ENCODE results near the gene ZSCAN26.
"Not testable (repeated sequence)": the region's sequence is repeated elsewhere in the genome, so short reads cannot be mapped to it uniquely, and the experiment has no call there.

Gene ZSCAN26

GRCh38 chr6:28258877-28259777 lies 7.8 kb upstream of the ZSCAN26 start, which contains the start of gene NKAPL:
Gene NKAPL, plus strand, starts transcription at chr6:28259297. Its CDS starts 75 bp downstream, at chr6:28259372.
- DNase-seq: no peak

- DNase-seq: no peak
These were observed 3.0 kb upstream of the ZSCAN26 start for GRCh38 chr6:28263922-28264321.

- no peak for DNase-seq
These were observed 2.0 kb upstream of the ZSCAN26 start for GRCh38 chr6:28264834-28265401.

GRCh38 chr6:28266563-28266961 lies 381 bp upstream of the ZSCAN26 start:
- DNase-seq: no peak

DNA sequence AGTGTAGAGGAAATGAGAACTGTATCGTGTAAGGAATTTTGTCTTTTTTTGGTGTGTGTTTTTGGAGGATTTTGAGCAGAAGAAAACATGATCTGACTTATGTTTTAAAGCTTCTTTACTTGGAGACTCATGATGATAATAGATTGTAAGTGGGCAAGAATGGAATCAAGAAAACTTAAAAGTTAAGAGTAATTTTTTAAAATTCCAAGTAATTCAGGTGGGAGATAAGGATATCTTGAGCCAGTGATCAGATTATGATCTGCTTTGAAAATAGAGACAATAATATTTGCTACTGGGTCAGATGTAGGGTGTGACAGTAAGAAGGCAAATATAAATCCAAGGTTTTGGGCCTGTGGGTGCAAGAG lies 734 bp downstream of the ZSCAN26 start:
- DNase-seq: no peak

GRCh38 chr6:28269492-28269891 lies 2.5 kb downstream of the ZSCAN26 start:
- DNase-seq: no peak

DNA sequence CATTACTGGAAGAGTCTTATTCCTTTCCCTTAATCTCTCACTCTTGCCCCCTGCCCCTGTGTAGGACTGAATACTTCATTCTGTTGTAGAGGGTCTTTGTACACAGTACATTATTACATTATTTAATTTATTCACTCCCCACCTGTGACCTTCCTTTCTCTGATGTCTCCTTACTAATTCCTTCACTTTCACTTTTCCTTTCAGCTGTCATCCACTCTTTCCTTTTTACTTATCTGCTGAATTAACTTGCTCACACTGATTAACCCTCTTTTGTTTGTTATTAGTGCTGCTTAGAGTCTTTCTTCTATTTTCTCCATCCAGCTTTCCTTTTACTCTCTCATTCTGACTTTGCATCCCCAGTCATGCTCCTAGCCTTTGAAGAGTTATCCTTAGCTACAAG lies 7.9 kb downstream of the ZSCAN26 start:
- no peak for DNase-seq

DNA sequence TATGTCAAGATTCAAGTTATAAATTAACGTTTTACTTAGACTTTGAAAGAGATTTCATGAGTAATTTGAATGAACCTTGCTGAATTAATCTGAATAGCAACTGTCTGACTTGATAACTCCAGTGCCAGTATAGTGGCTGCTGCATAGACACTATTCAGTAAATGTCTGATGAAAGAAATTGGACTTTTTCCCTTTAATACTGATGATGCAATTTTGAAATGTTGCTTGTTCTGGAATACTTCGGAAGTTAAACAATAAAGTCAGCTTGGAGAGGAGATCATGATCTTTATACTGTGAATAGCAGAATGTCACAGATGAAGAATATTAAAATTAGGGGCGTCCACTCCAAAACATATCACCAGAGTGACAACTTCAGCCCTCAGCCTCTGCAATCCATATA lies 10.8 kb downstream of the ZSCAN26 start:
- no peak for DNase-seq

DNA sequence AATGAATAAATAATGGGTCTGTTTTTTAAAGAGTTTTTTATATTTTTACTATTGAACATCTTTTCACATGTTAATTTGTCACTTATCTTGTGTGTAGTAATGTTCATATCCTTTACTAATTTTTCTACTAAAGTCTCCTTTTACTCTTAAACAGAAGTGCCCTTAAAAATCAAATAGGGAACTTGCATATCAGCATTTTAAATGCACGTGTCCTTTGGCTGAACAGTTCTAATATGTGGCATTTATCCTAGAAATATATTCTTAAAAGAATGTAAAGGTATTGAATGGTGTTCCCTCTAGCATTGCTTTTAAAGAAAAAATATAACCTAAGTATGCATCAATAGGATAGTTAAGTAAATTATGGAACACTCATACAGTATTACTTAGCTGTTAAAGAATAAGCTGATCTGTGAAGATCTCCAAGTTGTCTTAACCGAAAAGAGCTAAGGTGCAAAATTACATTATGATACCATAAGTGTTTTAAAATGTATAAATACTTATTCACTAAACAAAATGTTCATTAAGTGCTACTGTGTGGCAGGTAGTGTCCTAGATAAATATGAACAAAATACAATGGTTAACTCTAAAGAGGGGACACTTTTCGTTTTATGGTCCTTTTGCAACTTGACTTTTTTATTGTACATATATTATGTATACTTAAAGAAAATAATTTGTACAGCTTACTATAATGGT lies 13.8 kb downstream of the ZSCAN26 start:
- DNase-seq: no peak

GRCh38 chr6:28281288-28282064 lies 14.5 kb downstream of the ZSCAN26 start, which contains the start of gene PGBD1:
Gene PGBD1, plus strand, starts transcription at chr6:28281572. Its CDS starts 2,242 bp downstream, at chr6:28283814.
- DNase-seq: peak; percentile 60

DNA sequence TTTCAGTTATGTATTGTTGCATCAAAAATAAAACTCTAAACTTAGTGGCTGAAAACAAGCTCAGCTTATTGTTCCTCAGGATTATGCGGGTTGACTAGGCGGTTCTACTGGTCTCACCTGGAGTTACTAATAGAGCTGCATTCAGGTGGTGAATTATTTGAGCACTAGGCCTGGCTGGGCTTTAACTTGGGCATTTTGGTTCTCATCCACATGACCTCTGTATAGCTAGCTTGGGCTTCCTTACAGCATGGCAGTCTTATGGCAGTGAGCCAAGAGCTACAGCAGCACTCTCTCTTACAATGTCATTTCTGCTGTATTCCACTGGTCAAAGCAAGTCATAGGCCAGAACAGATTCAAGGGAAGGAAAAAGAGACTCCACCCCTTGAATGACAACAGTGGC lies 16.0 kb downstream of the ZSCAN26 start:
- no peak for DNase-seq

- no peak for DNase-seq
These were observed 24.6 kb downstream of the ZSCAN26 start for GRCh38 chr6:28291573-28291972.

DNA sequence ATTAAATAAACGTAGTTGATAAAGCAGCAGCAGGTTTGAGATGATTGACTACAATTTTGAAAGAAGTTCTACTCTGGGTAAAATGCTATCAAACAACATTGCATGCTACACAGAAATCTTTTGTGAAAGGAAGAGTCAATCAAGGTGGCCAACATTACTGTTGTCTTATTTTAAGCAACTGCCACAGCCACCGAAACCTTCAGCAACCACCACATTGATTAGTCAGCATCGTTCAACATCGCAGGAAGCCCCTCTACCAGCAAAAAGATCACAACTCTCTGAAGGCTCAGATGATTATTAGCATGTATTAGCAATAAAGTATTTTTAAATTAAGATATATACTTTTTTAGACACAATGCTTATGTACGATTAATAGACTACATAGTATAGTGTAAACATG lies 28.4 kb downstream of the ZSCAN26 start:
- DNase-seq: no peak

DNA sequence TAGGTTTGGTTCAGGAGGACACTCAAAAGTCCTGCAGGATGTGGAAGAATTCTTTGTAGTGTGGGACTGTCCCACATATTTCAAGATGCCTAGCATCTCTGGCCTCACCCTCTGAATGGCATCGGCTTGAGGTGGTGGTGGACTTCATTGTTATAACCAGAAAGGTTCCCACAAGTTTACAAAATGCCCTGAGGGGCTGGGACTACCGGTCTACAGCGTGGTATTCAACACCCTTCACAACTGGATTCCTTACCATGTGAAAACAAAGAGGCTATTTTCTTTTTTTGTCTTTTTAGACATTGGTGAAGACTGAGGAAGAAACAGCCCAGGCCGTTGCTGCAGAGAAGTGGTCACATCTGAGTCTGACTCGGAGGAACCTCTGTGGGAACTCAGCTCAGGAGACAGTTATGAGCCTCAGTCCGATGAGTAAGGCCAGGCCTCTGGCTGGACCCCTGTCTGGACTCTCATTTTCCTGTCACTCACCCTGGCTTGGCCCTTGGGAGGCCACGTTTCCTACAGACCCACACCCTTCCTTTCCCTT lies 29.6 kb downstream of the ZSCAN26 start:
- no peak for DNase-seq

GRCh38 chr6:28303570-28303969 lies 36.6 kb downstream of the ZSCAN26 start:
- DNase-seq: no peak

- not testable (repeated sequence) for DNase-seq
These were observed 39.4 kb downstream of the ZSCAN26 start for GRCh38 chr6:28306363-28306762.

- DNase-seq: no peak
These were observed 44.3 kb downstream of the ZSCAN26 start for GRCh38 chr6:28311139-28311823.

DNA sequence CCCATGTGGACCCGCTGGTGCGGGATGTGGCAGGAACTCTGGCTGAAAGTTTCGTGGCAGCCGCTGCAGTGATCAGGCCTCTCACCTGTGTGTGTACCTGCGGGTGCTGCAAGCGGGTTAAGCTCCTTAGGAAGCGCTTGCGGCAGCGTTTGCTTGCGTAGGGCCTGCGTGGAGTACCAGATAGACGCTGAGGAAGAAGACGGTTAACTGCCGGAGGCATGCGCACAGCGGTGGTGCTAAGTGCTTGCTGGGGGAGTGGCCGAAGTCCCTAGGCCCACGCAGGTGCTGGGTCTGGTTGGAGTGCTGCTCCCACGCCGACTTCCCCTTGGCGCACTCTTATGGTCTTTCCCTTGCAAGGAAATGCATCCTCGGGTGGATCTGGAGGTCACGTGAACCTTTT lies 46.0 kb downstream of the ZSCAN26 start:
- no peak for DNase-seq

DNA sequence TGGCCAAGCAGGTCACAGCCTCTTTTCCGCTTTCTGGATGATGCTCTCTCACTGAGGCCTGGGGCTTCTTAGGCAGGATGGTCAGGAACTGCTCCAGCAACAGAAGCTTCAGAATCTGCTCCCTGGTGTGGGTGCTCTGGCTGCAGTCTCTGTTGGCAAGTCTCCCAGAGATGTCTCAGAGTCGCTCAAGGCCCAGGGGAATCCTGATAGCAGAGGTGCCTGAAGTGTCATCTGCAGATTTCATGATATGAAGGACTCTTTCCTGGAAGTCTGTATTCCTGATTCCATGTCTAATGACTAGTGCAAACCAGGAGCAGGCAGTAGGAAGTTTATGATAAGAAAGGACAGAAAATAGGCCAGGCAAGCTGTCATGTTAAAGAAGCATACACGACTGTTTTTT lies 48.7 kb downstream of the ZSCAN26 start:
- no peak for DNase-seq

GRCh38 chr6:28317866-28318265 lies 50.9 kb downstream of the ZSCAN26 start:
- not testable (repeated sequence) for DNase-seq

DNA sequence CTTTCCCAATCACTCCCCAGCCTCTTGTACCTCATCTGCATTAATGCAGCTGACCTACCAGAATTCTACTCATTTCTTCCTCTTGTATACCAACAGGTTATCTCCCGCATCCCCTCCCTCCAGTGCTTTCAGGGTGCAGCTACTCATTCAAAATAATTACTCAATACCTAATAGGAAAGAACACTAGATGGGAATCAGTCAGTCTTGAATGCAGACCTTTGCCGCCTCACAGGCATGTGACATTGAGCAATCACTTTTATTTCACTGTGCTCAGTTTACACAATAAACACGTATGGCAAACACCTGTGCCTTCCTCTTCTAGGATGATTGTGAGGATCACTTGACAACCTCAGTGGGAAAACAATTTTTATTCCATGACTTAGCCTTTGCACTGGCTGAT lies 55.7 kb downstream of the ZSCAN26 start:
- no peak for DNase-seq

DNA sequence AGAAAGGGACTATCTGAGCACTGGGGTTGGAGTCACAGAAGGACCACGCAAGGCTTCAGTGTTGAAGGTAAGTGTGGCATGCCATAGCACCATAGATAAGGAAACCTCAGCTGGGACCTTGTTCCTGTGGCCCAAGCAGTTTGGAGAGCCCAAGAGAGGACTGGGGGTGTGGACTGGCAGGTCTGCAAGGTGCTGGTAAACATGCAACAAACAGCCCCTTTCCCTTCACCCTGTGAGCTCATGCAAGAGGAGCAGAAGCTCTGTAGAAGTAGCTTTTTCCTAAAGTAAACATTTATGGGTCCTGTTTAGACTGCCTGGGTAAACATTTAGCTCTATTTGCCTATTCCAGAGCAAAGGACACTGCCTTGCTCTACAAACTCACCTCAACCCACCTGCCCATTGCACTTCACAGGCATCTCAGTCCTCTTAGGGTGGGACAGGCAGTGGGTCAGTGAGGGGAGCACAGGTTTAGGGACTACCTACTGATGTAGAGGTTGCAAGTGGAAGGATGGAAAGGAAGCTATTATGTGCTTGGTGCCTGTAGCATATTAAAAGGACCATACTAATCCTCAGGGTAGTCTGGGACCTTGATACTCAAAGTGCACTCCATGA lies 57.0 kb downstream of the ZSCAN26 start:
- DNase-seq: no peak
